GM18517 (cell line): ENCODE results near the gene COBLL1.

Source experiments
- ATAC-seq: cut with Tn5 transposase; IDR thresholded peaks from one replicate; pipeline ENCODE4 v1.9.1; 2021; ENCODE audit warnings: mild to moderate bottlenecking, moderate library complexity; ENCODE audit not compliant: unreplicated experiment

COBLL1 gene

GRCh38 chr2:164859251-164859818, 17.7 kb upstream of the COBLL1 start:
- ATAC-seq: no peak

GRCh38 chr2:164852086-164852485, 10.5 kb upstream of the COBLL1 start:
- ATAC-seq: no peak

GRCh38 chr2:164850235-164850634, 8.6 kb upstream of the COBLL1 start:
- ATAC-seq: no peak

DNA sequence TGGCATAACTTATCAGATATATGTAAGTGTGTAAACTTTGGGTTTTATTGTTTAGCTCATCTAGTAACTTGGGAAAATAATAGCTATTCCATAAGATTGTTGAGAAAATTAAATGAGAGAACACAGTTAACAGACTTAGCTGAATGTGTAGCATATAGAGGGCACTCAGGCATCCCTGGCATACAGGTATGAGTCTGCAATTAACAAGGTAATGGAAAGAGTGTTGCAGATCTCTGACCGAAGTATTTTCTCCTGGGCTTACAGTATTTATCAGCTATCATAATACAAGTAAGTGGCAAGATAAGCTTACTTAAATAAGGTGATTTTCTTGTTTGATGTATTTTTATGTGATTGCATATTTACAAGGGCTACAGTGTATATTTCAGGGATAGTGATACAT, 7.9 kb upstream of the COBLL1 start:
- no peak for ATAC-seq

- no peak for ATAC-seq
Observed at GRCh38 chr2:164847981-164848741, 6.5 kb upstream of the COBLL1 start.

DNA sequence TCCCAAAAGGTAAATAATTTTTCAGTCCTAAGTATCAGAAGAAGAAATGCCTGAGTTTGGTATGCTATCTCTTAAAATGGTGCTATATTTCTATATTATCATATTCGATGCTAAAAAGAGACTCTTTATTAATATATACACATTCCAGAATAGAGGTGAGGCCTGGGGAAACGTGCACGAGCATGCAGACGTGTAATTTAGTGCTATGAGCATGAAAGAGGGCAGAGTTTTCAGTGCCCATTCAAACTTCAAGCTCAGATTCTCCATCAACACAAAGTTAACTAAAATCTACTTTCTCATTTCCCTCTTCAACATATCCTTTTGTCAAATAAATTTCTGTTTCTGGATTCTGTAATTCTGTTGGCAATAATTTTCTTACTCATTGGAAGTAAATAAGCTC, 5.7 kb upstream of the COBLL1 start:
- no peak for ATAC-seq

GRCh38 chr2:164846276-164846675, 4.7 kb upstream of the COBLL1 start:
- ATAC-seq: no peak

- ATAC-seq: no peak
Observed at GRCh38 chr2:164843346-164843911, 1.8 kb upstream of the COBLL1 start.

- no peak for ATAC-seq
Observed at GRCh38 chr2:164842624-164842966, 972 bp upstream of the COBLL1 start.

DNA sequence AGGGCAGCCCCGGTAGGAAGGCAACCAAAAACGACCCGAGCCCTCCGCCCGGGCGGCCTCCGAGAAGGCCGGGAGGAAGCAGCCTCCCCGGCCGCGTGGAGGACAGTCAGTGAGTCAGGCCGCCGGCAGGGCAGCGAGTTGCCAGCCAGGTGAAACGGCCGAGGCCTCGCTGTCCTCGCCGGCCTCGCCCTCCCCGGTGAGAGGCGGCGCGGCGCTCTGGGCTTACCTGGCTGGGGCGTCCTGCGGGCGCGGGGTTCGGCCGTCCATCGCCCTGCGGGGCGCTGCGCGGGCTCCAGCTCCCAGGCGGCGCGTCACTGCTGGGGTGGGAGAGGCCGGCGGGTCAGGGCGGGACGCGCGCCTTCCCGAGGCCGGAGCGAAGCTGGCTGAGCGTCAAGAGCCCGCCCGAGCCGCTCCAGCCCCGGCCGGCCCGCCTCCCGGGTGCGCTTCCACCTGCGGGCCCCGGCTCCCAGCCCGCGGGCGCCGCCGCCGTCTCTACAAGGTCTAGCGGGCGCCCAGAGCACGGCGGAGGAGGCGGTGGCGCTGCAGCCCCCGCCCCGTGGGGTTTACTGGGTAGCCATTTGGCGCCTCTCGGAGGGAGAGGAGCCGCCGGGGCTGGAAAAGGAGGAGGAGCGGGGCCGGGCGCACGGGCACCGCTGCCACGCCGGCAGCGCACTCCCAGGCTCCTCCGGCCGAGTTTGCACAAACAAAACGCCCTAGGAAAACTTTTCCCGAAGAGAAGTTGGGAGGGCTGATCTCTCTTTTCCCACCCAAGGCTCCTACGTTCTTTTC, 499 bp downstream of the COBLL1 start:
- ATAC-seq: peak; percentile 29

- ATAC-seq: no peak
Observed at GRCh38 chr2:164840458-164840929, 1.1 kb downstream of the COBLL1 start.

GRCh38 chr2:164839914-164840457, 1.6 kb downstream of the COBLL1 start:
- ATAC-seq: no peak

DNA sequence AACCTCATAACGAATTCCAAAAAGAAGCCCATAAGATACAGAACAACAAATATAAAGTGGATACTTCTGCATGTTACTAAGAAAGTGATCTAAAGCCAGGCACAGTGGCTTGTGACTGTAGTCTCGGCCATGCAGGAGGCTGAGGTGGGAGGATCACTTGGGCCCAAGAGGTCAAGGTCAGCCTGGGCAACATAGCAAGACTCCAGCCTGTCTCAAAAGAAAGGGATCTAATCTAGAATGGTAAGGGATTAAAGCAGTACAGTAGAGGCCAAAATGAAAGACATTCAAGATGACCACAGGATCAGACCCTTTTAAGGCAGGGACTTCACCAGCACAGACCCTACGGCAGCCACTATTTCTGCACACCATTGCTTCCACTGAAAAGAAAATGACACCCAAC, 3.8 kb downstream of the COBLL1 start:
- ATAC-seq: no peak

GRCh38 chr2:164836907-164837306, 4.7 kb downstream of the COBLL1 start:
- ATAC-seq: no peak

DNA sequence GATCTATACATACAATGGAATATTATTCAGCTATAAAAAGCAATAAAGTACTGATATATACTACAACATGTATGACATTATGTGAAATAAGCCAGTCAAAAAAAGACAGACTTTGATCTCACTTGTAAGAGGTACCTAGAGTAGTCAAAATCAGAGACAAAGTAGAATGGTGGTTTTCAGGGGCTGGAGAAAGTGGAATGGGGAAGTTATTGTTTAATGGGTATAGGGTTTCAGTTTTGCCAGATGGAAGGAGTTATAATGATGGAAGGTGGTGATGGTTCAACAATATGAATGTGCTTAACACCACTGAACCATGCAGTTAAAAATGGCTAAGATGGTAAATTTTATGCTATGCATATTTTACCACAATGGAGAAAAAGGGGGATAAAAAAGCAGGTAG, 6.3 kb downstream of the COBLL1 start:
- no peak for ATAC-seq

DNA sequence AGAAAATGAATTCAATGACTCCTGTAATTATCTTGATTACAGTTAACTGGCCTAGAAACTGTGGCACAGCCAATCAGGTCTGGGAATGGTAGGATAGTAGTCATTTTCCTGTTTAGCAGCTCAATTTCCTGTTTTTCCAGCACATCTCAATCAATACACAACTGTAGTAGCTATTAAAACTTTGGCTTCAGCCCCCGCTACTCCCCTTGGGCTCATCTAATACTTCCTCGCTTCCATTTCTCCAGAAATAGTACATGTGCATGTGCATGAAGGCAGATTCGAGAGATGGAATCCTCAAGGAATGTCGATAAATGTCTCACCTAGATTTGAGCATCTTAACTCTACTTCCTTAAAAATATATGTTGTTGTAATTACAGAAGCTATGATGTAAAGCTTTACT, 9.7 kb downstream of the COBLL1 start:
- ATAC-seq: no peak

DNA sequence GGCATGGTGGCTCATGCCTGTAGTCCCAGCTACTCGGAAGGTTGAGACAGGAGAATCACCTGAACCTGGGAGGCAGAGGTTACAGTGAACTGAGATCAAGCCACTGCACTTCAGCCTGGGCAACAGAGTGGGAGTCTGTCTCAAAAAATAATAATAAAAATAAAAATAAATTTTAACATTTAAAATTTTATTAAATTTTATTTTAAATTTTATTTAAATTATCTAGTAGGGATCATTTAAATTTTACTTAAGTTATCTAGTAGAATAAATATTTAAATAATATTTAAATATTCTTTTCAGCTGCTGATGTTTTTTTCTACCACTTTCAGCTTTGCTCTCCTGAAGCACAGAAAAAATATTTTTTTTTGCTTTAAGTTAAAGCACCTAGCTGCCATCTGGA, 10.4 kb downstream of the COBLL1 start:
- no peak for ATAC-seq

GRCh38 chr2:164826293-164827243, 15.1 kb downstream of the COBLL1 start:
- no peak for ATAC-seq

DNA sequence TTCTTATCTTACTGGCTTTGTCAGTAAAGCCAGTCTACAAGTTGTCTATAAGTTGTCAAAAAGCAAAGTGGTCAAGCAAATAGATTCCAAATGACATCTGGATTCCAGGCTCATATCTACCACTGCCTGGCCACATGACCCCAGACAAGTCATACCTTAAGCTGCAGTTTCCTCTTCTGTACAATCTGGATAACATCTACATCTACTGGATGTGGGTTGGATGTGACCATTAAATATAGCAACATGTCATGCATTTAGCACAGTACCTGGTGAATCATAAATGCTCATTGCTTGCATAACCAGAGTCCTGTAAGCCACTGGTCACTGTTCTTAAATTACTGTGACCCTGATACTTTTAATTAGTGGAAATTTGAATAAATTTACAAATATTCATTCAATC, 16.8 kb downstream of the COBLL1 start:
- no peak for ATAC-seq

- ATAC-seq: no peak
Observed at GRCh38 chr2:164823126-164823525, 18.5 kb downstream of the COBLL1 start.
